Upper lobe of right lung (tissue), 1 donor: Measurements from ENCODE around the gene CCSER1. TPM values are rescaled to one million over a fixed set of nuclear protein-coding genes. Genes with fewer than 3 reads are reported as not detected.

Experiments
- ATAC-seq: fragments of 200-7000 bp; cut with Tn5 transposase; one replicate; pipeline ENCODE4 v1.9.1; 2020; ENCODE audit warnings: mild to moderate bottlenecking, moderate library complexity
- DNase-seq: peaks from one replicate; pipeline ENCODE4 v3.0.0-alpha.2; 2020
- H3K27ac ChIP-seq: fragments of 200-600 bp; one replicate; pipeline ENCODE4 v1.8.0; 2022
- H3K27me3 ChIP-seq: fragments of 200-600 bp; one replicate; pipeline ENCODE4 v1.8.0; 2022; ENCODE audit warnings: mild to moderate bottlenecking
- H3K36me3 ChIP-seq: fragments of 200-600 bp; one replicate; pipeline ENCODE4 v1.8.0; 2022
- H3K4me1 ChIP-seq: fragments of 200-600 bp; one replicate; pipeline ENCODE4 v1.8.0; 2022
- H3K4me3 ChIP-seq: fragments of 200-600 bp; one replicate; pipeline ENCODE4 v1.8.0; 2022; ENCODE audit warnings: mild to moderate bottlenecking
- H3K9me3 ChIP-seq: fragments of 200-600 bp; one replicate; pipeline ENCODE4 v1.8.0; 2022
- intact Hi-C: fragments of 100-400 bp; cut with DNase I; formaldehyde crosslinking; loops from one replicate; pipeline ENCODE4 v1.11.0; 2022
- total RNA-seq: library from RNA; stranded (reverse); fragmentation: NEBNext Ultra II Directional; extraction: Animal tissue kit (Norgen Biotek cat#: 25700); gene quantifications from one replicate; pipeline ENCODE4 v1.2.1, GENCODE V29; 2021
- TF ChIP-seq, protein P1 (sequence below): fragments of 200-600 bp; IDR thresholded peaks from one replicate; pipeline ENCODE4 v1.8.0; 2022; ENCODE audit warnings: antibody characterized with exemption
- donor health status: DM: no; HTN: yes; CAD: no; lungs with severe emphysema.

CCSER1 gene
- total RNA-seq, 1 donor from 2014 or later: 7.4 TPM

DNA sequence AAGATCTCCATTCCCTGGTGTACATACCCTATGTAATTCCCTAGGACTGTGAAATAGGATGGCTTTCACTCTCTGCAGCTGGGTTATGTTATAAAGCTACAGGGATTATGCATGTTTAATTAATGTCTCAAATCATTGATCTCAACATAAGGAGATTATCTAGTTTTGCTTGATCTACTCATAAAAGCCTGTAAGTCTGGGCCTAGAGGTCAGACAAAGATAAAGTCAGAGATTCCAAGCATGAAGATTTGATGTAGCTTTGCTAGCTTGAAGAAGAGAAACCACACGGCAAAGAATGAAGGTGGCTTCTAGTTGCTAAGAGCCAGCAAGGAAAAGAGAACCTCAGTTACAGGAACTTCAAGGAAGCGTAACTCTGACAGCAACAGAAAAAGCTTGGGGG, 456.9 kb downstream of the CCSER1 start:
- no peak overlapping the region for H3K4me3 ChIP-seq
- no peak overlapping the region for H3K27ac ChIP-seq
- H3K9me3 ChIP-seq: no peaks in the 10 kb centered on the region
- DNase-seq: no peak
- no peaks in the 10 kb centered on the region for H3K36me3 ChIP-seq
- TF ChIP-seq, protein P1, sequence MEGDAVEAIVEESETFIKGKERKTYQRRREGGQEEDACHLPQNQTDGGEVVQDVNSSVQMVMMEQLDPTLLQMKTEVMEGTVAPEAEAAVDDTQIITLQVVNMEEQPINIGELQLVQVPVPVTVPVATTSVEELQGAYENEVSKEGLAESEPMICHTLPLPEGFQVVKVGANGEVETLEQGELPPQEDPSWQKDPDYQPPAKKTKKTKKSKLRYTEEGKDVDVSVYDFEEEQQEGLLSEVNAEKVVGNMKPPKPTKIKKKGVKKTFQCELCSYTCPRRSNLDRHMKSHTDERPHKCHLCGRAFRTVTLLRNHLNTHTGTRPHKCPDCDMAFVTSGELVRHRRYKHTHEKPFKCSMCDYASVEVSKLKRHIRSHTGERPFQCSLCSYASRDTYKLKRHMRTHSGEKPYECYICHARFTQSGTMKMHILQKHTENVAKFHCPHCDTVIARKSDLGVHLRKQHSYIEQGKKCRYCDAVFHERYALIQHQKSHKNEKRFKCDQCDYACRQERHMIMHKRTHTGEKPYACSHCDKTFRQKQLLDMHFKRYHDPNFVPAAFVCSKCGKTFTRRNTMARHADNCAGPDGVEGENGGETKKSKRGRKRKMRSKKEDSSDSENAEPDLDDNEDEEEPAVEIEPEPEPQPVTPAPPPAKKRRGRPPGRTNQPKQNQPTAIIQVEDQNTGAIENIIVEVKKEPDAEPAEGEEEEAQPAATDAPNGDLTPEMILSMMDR: no peak
- H3K4me1 ChIP-seq: no peaks in the 10 kb centered on the region
- intact Hi-C loops: no loop called here
- no peak for ATAC-seq
- H3K27me3 ChIP-seq: no peaks in the 10 kb centered on the region

GRCh38 chr4:90585961-90586360, 458.8 kb downstream of the CCSER1 start:
- Histone ChIP-seq H3K27ac (no peak overlapping the region), H3K36me3 (no peaks in the 10 kb centered on the region), H3K27me3 (no peaks in the 10 kb centered on the region), H3K9me3 (no peaks in the 10 kb centered on the region), H3K4me1 (no peaks in the 10 kb centered on the region), H3K4me3 (no peak overlapping the region)
- intact Hi-C loops: no loop called here
- TF ChIP-seq, protein P1: no peak
- ATAC-seq: no peak
- DNase-seq: no peak

DNA sequence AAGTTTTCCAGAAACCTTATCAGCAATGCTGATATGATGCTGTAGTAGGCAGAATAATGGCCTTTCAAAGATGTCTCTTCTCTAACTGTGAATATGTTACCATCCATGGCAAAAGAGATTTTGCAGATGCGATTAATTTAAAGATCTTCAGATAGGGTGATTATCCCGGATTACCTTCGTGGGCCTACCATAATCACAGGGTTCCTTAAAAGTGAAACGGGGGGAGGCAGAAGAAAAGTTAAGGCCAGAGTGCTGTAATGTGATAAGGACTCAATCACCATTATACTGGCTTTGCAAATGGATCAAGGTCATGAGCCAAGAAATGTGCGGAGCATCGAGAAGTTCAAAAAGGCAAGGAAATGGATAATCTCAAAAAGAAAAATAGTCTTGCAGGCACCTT, 459.6 kb downstream of the CCSER1 start:
- no peak for ATAC-seq
- TF ChIP-seq, protein P1: no peak
- no peak overlapping the region for H3K4me3 ChIP-seq
- H3K36me3 ChIP-seq: no peaks in the 10 kb centered on the region
- no peaks in the 10 kb centered on the region for H3K9me3 ChIP-seq
- no peak overlapping the region for H3K27ac ChIP-seq
- H3K27me3 ChIP-seq: no peaks in the 10 kb centered on the region
- H3K4me1 ChIP-seq: no peaks in the 10 kb centered on the region
- no peak for DNase-seq
- intact Hi-C loops: no loop called here

DNA sequence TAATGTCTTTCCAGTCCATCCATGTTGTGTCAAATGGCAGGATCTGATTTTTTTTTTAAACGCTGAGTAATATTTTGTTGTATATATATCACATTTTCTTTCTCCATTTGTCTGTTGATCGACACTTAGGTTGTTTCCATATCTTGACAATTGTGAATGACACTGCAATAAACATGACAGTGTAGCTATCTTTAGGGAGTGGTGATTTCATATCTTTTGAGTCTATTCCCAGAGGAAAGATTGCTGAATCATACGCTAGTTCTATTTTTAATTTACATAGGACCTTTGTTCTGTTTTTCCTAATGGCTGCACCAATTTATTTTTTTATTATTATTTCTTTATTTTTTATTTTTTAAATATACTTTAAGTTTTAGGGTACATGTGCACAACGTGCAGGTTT, 470.7 kb downstream of the CCSER1 start:
- DNase-seq (no peak), ATAC-seq (no peak)
- Histone ChIP-seq H3K9me3 (no peaks in the 10 kb centered on the region), H3K36me3 (no peaks in the 10 kb centered on the region), H3K4me1 (no peaks in the 10 kb centered on the region), H3K27ac (no peak overlapping the region), H3K4me3 (no peak overlapping the region), H3K27me3 (no peaks in the 10 kb centered on the region)
- intact Hi-C loops: no loop called here
- TF ChIP-seq, protein P1: no peak

GRCh38 chr4:90598741-90599140, 471.5 kb downstream of the CCSER1 start:
- Histone ChIP-seq H3K9me3 (no peaks in the 10 kb centered on the region), H3K27me3 (no peaks in the 10 kb centered on the region), H3K27ac (no peak overlapping the region), H3K36me3 (no peaks in the 10 kb centered on the region), H3K4me3 (no peak overlapping the region), H3K4me1 (no peaks in the 10 kb centered on the region)
- DNase-seq: no peak
- intact Hi-C loops: no loop called here
- TF ChIP-seq, protein P1: no peak
- no peak for ATAC-seq

DNA sequence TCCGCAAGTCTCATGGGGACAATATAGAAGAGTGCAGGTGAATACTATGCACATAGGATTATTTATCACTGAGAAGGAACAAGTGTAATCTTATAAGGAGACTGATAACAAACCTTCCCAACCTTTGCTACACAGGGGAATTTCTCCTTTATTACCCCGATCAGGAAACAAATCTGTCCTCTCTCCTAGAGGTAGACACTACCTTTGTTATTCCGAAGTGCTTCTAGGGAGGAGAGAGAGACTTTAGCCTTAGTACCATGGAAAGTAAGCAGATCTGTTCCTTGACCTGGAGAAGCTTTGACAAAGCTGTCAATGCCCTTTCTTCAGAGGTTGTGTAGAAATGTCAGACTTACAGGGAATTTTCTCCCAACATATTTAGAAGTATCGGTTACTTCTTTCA, 475.5 kb downstream of the CCSER1 start:
- TF ChIP-seq, protein P1: no peak
- intact Hi-C loops: no loop called here
- no peaks in the 10 kb centered on the region for H3K27me3 ChIP-seq
- no peak overlapping the region for H3K27ac ChIP-seq
- no peaks in the 10 kb centered on the region for H3K9me3 ChIP-seq
- no peak for DNase-seq
- no peak overlapping the region for H3K4me3 ChIP-seq
- no peaks in the 10 kb centered on the region for H3K36me3 ChIP-seq
- H3K4me1 ChIP-seq: no peaks in the 10 kb centered on the region
- no peak for ATAC-seq
